Peyer's patch (tissue), 4 donors: ENCODE data around the gene ECT2L.

ENCODE experiments used
- CTCF ChIP-seq, 6 experiments: fragments of 450-650 bp in 4 of 6; fragments of 200-600 bp in 2 of 6; sonication (generic) in 1 of 6; IDR thresholded peaks; one replicate each; pipeline ENCODE4 v1.5.1; 2017 to 2019; ENCODE audit warnings: antibody characterized with exemption in 6 of 6, mild to moderate bottlenecking in 3 of 6, moderate library complexity in 1 of 6
- POLR2A ChIP-seq, 2 donors: fragments of 450-650 bp; IDR thresholded peaks; one replicate each; pipeline ENCODE4 v1.5.1; 2017; ENCODE audit warnings: antibody characterized with exemption in 2 of 2, mild to moderate bottlenecking in 2 of 2, moderate library complexity in 2 of 2

DNA sequence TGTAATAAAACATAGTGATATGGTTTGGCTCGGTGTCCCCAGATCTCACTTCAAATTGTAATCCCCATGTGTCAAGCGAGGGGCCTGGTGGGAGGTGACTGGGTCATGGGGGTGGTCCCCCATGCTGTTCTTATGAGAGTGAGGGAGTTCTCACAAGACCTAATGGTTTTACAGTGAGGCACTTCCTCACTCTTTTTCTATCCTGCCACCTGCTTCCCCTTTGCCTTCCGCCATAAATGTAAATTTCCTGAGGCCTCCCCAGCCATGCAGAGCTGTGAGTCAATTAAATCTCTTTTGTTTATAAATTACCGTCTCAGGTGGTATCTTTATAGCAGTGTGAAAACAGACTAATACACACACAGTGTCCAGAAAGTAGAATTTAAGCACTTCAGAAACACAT, 113.6 kb downstream of the ECT2L start:
- no peak for TF ChIP-seq POLR2A (IDR thresholded peaks at IDR 0.05)
- TF ChIP-seq CTCF (IDR thresholded peaks at IDR 0.05), result no peak
